NT2/D1 (cell line): ENCODE data around the gene KIAA0513.

Experiments
- YY1 ChIP-seq: IDR thresholded peaks from 2 replicates; pipeline ENCODE4 v1.6.1; 2011; ENCODE audit not compliant: insufficient read length, insufficient read depth
- ZNF274 ChIP-seq: IDR thresholded peaks from 2 replicates; pipeline ENCODE4 v1.6.1; 2011; ENCODE audit warnings: mild to moderate bottlenecking, low read depth, low read length

GRCh38 chr16:85042606-85043005, 15.0 kb downstream of the KIAA0513 start:
- TF ChIP-seq YY1 (no peak), ZNF274 (no peak)
